IMR-90 (cell line): ENCODE results near the gene WWC1. TPM values are rescaled to one million over a fixed set of nuclear protein-coding genes. Genes with fewer than 3 reads are reported as not detected.

Experiments used
- ATAC-seq: fragments of 200-7000 bp; cut with Tn5 transposase; 2 replicates; pipeline ENCODE4 v1.9.1; 2020; ENCODE audit warnings: low read depth, mild to moderate bottlenecking, moderate library complexity
- BruUV-seq: library from RNA; stranded (reverse); fragments of 400-500 nt; replicated peaks from 2 replicates; lab custom pipeline; 2021; lab: Mats Ljungman, UMichigan
- CTCF ChIA-PET: fragments of 300-600 bp; formaldehyde crosslinking; extraction: SDS; loops from one replicate; lab custom pipeline; 2021; ENCODE audit warnings: antibody characterized with exemption; lab: Yijun Ruan, JAX
- POLR2A ChIA-PET: fragments of 300-600 bp; sonication (Branson Sonifier 250); formaldehyde crosslinking; loops from one replicate; lab custom pipeline; 2022; ENCODE audit warnings: antibody characterized with exemption; ENCODE audit not compliant: unreplicated experiment; lab: Charles Lee
- DNase-seq: peaks from one replicate; pipeline ENCODE4 v3.0.0; 2013
- H2AFZ ChIP-seq: replicated peaks from 2 replicates; pipeline ENCODE3; 2013; ENCODE audit warnings: low read length, mild to moderate bottlenecking; ENCODE audit not compliant: poor library complexity
- H2AK5ac ChIP-seq: 2 replicates; pipeline ENCODE4 v1.6.1; 2013; ENCODE audit warnings: low read depth, low read length, inconsistent platforms
- H2AK9ac ChIP-seq: replicated peaks from 2 replicates; pipeline ENCODE3; 2013; ENCODE audit warnings: mild to moderate bottlenecking, low read depth, low read length, moderate library complexity; ENCODE audit not compliant: poor library complexity
- H2BK120ac ChIP-seq: 2 replicates; pipeline ENCODE4 v1.6.1; 2013; ENCODE audit warnings: low read depth, low read length, inconsistent platforms
- H2BK15ac ChIP-seq: 3 replicates; pipeline ENCODE4 v1.6.1; 2013; ENCODE audit warnings: low read depth, low read length, inconsistent platforms
- H2BK20ac ChIP-seq: 2 replicates; pipeline ENCODE4 v1.6.1; 2013; ENCODE audit warnings: low read depth, mild to moderate bottlenecking, inconsistent platforms, low read length, moderate library complexity
- H2BK5ac ChIP-seq: 2 replicates; pipeline ENCODE4 v1.6.1; 2013; ENCODE audit warnings: mild to moderate bottlenecking, low read depth, low read length, inconsistent platforms; ENCODE audit not compliant: poor library complexity, severe bottlenecking
- H3K14ac ChIP-seq: replicated peaks from 2 replicates; pipeline ENCODE4 v1.6.1; 2013; ENCODE audit warnings: low read depth, low read length, inconsistent platforms
- H3K18ac ChIP-seq: 2 replicates; pipeline ENCODE4 v1.6.1; 2013; ENCODE audit warnings: low read depth, low read length, control low read depth
- H3K23ac ChIP-seq: 2 replicates; pipeline ENCODE4 v1.6.1; 2013; ENCODE audit warnings: low read depth, low read length, inconsistent platforms
- H3K27ac ChIP-seq: 2 replicates; pipeline ENCODE4 v1.5.1; 2013; ENCODE audit warnings: mild to moderate bottlenecking, control low read depth, low read length; ENCODE audit not compliant: insufficient read depth
- H3K27me3 ChIP-seq: 2 replicates; pipeline ENCODE4 v1.6.1; 2013; ENCODE audit warnings: low read length; ENCODE audit not compliant: control insufficient read depth, insufficient read depth
- H3K36me3 ChIP-seq: 2 replicates; pipeline ENCODE4 v1.6.1; 2013; ENCODE audit warnings: low read length, mixed read lengths; ENCODE audit not compliant: control insufficient read depth, insufficient read depth
- H3K4ac ChIP-seq: 2 replicates; pipeline ENCODE4 v1.6.1; 2013; ENCODE audit warnings: low read depth, low read length, inconsistent platforms
- H3K4me1 ChIP-seq: 2 replicates; pipeline ENCODE4 v1.6.1; 2013; ENCODE audit warnings: low read length, mixed read lengths; ENCODE audit not compliant: control insufficient read depth, insufficient read depth
- H3K4me2 ChIP-seq: 2 replicates; pipeline ENCODE4 v1.6.1; 2013; ENCODE audit warnings: low read depth, mild to moderate bottlenecking, control low read depth, low read length, moderate library complexity
- H3K4me3 ChIP-seq: 2 replicates; pipeline ENCODE4 v1.5.1; 2013; ENCODE audit warnings: low read depth, mild to moderate bottlenecking, control low read depth, low read length, moderate library complexity; ENCODE audit not compliant: insufficient read depth
- H3K56ac ChIP-seq: 2 replicates; pipeline ENCODE4 v1.6.1; 2013; ENCODE audit warnings: low read length, inconsistent platforms; ENCODE audit not compliant: insufficient read depth; ENCODE audit errors: extremely low read depth
- H3K79me1 ChIP-seq, 2 experiments: 2 replicates each; pipeline ENCODE4 v1.6.1; 2013; ENCODE audit warnings: low read length in 2 of 2, inconsistent platforms in 1 of 2, low read depth in 1 of 2
- H3K9ac ChIP-seq: 2 replicates; pipeline ENCODE4 v1.6.1; 2013; ENCODE audit warnings: low read depth, low read length, control low read depth
- H3K9me1 ChIP-seq: 2 replicates; pipeline ENCODE4 v1.6.1; 2013; ENCODE audit warnings: low read length, inconsistent platforms; ENCODE audit not compliant: insufficient read depth
- H3K9me3 ChIP-seq: 2 replicates; pipeline ENCODE4 v1.6.1; 2013; ENCODE audit warnings: low read length; ENCODE audit not compliant: control insufficient read depth, insufficient read depth
- H4K20me1 ChIP-seq: 2 replicates; pipeline ENCODE4 v1.6.1; 2013; ENCODE audit warnings: low read length, inconsistent platforms; ENCODE audit not compliant: insufficient read depth
- H4K5ac ChIP-seq: 2 replicates; pipeline ENCODE4 v1.6.1; 2013; ENCODE audit warnings: mild to moderate bottlenecking, low read depth, low read length, control low read depth
- H4K8ac ChIP-seq, 2 experiments: 2 replicates each; pipeline ENCODE4 v1.6.1; 2013; ENCODE audit warnings: low read depth in 2 of 2, low read length in 2 of 2, control low read depth in 1 of 2, inconsistent platforms in 1 of 2
- H4K91ac ChIP-seq: 2 replicates; pipeline ENCODE4 v1.6.1; 2013; ENCODE audit warnings: low read depth, low read length, inconsistent platforms; ENCODE audit not compliant: insufficient read depth
- BHLHE40 ChIP-seq: fragments of 150-350 bp; IDR thresholded peaks from 2 replicates; pipeline ENCODE4 v1.6.1; 2016; ENCODE audit warnings: mild to moderate bottlenecking, low read depth, low read length
- CEBPB ChIP-seq: IDR thresholded peaks from 2 replicates; pipeline ENCODE4 v1.6.1; 2012; ENCODE audit warnings: low read depth, low read length, improper control_type of control experiment
- CHD1 ChIP-seq: IDR thresholded peaks from 2 replicates; pipeline ENCODE4 v1.6.1; 2012; ENCODE audit warnings: low read depth, low read length, improper control_type of control experiment
- ELK1 ChIP-seq: fragments of 150-350 bp; IDR thresholded peaks from 2 replicates; pipeline ENCODE4 v1.6.1; 2016; ENCODE audit warnings: low read depth, mild to moderate bottlenecking, low read length, moderate library complexity, borderline replicate concordance
- FOS ChIP-seq: fragments of 150-350 bp; IDR thresholded peaks from 2 replicates; pipeline ENCODE4 v1.6.1; 2016; ENCODE audit warnings: low read depth, low read length
- MAFK ChIP-seq: IDR thresholded peaks from 2 replicates; pipeline ENCODE4 v1.6.1; 2012; ENCODE audit warnings: low read depth, low read length, improper control_type of control experiment
- MAZ ChIP-seq: IDR thresholded peaks from 2 replicates; pipeline ENCODE4 v1.6.1; 2012; ENCODE audit warnings: low read depth, mild to moderate bottlenecking, low read length, improper control_type of control experiment, moderate library complexity, borderline replicate concordance
- MXI1 ChIP-seq: IDR thresholded peaks from 2 replicates; pipeline ENCODE4 v1.6.1; 2012; ENCODE audit warnings: low read depth, mild to moderate bottlenecking, low read length, moderate library complexity, borderline replicate concordance
- NFE2L2 ChIP-seq: fragments of 150-350 bp; IDR thresholded peaks from 2 replicates; pipeline ENCODE4 v1.6.1; 2016; ENCODE audit warnings: low read depth, mild to moderate bottlenecking, low read length
- POLR2A ChIP-seq: IDR thresholded peaks from 2 replicates; pipeline ENCODE4 v1.6.1; 2012; ENCODE audit warnings: mild to moderate bottlenecking, low read depth, low read length
- RAD21 ChIP-seq: IDR thresholded peaks from 2 replicates; pipeline ENCODE4 v1.6.1; 2012; ENCODE audit warnings: low read length, improper control_type of control experiment
- RCOR1 ChIP-seq: IDR thresholded peaks from 2 replicates; pipeline ENCODE4 v1.6.1; 2012; ENCODE audit warnings: mild to moderate bottlenecking, low read length, improper control_type of control experiment; ENCODE audit not compliant: insufficient replicate concordance
- RFX5 ChIP-seq: IDR thresholded peaks from 2 replicates; pipeline ENCODE4 v1.8.0; 2012; ENCODE audit warnings: low read depth, mild to moderate bottlenecking, low read length, moderate library complexity
- SMC3 ChIP-seq: fragments of 150-350 bp; IDR thresholded peaks from 2 replicates; pipeline ENCODE4 v1.6.1; 2016; ENCODE audit warnings: low read depth, mild to moderate bottlenecking, antibody characterized with exemption, low read length, moderate library complexity
- WGBS, 2 experiments: methylation state at CpG; one replicate each; pipeline versions ENCODE4 v1.1.5 to v1.1.7; 2013; ENCODE audit warnings: missing lambda C conversion rate in 2 of 2; ENCODE audit not compliant: insufficient read length in 1 of 2; ENCODE audit errors: extremely low coverage in 2 of 2; 5-methylcytosine and 5-hydroxymethylcytosine counted together
- dilution Hi-C: fragments of 300-500 bp; cut with HindIII; formaldehyde crosslinking; loops from one replicate; pipeline ENCODE4 v1.14.3; 2018; ENCODE audit warnings: low sequenced_read_pairs; ENCODE audit not compliant: unreplicated experiment
- in situ Hi-C: fragments of 300-500 bp; cut with MboI; formaldehyde crosslinking; loops from 3 replicates; pipeline ENCODE4 v1.14.3; 2019; ENCODE audit warnings: low sequenced_read_pairs, inconsistent platforms, mixed read lengths
- intact Hi-C: fragments of 100-400 bp; cut with micrococcal nuclease; formaldehyde crosslinking; loops from 2 replicates; pipeline ENCODE4 v1.10.0; 2022
- polyA plus RNA-seq, 3 experiments: library from polyadenylated mRNA; depleted of rRNA; stranded (reverse); fragments of >200 nt; gene quantifications; 2 replicates each; pipeline ENCODE4 v1.2.3, GENCODE V29; 2012; ENCODE audit warnings: low replicate concordance in 1 of 3
- total RNA-seq: library from RNA; depleted of rRNA; stranded (reverse); fragments of >200 nt; gene quantifications from 2 replicates; pipeline ENCODE4 v1.2.3, GENCODE V29; 2012
- TF ChIP-seq, protein P1 (sequence below): conservative IDR thresholded peaks from 2 replicates; pipeline ENCODE4 v1.5.1; 2012; ENCODE audit warnings: mild to moderate bottlenecking, low read depth, low read length, improper control_type of control experiment
- TF ChIP-seq, protein P2 (sequence below): fragments of 150-350 bp; IDR thresholded peaks from 2 replicates; pipeline ENCODE4 v1.6.1; 2017; ENCODE audit warnings: mild to moderate bottlenecking, antibody characterized with exemption, low read length, low read depth

WWC1 gene
- total and polyA plus RNA-seq, 2 of the 4 experiments (the other 2 are of a cell fraction), result 9.1 to 10.3 TPM

- Histone ChIP-seq H3K27me3 (no peaks in the 10 kb centered on the region), H2BK15ac (no peak overlapping the region), H4K91ac (no peak overlapping the region), H2BK5ac (no peak overlapping the region), H2BK120ac (no peak overlapping the region), H3K4ac (no peak overlapping the region), H3K14ac (no peak overlapping the region), H3K4me1 (0 out of 2 replicates have a peak, but pooled peaks cover 4% of the 10 kb centered on the region), H3K4me3 (no peak overlapping the region), H3K79me1 (no peaks in the 10 kb centered on the region), H4K20me1 (no peaks in the 10 kb centered on the region; the same call in 1 of the 2 replicates), H3K18ac (no peak overlapping the region), H3K56ac (no peak overlapping the region), H3K27ac (no peak overlapping the region), H4K5ac (no peak overlapping the region), H3K4me2 (no peak overlapping the region), H2BK20ac (no peak overlapping the region), H3K9me1 (0 out of 2 replicates have a peak, but pooled peaks cover 7% of the 10 kb centered on the region), H2AK9ac (no peak overlapping the region), H3K36me3 (peaks cover 20% of the 10 kb centered on the region), H4K8ac (no peak overlapping the region), H3K9ac (no peak overlapping the region), H2AFZ (no peak overlapping the region), H3K23ac (no peak overlapping the region), H3K9me3 (no peaks in the 10 kb centered on the region), H2AK5ac (no peak overlapping the region)
- CTCF ChIA-PET, result no interaction called here
- POLR2A ChIA-PET, result no interaction called here
- in situ Hi-C loops (loop anchor here (25.0 kb wide), 1 partner anchor 143 kb away; the partner anchor contains the start of gene WWC1), dilution Hi-C loops (no loop called here), intact Hi-C loops (no loop called here)
- no peak for DNase-seq
- TF ChIP-seq NFE2L2, result no peak
- TF ChIP-seq, protein P1, sequence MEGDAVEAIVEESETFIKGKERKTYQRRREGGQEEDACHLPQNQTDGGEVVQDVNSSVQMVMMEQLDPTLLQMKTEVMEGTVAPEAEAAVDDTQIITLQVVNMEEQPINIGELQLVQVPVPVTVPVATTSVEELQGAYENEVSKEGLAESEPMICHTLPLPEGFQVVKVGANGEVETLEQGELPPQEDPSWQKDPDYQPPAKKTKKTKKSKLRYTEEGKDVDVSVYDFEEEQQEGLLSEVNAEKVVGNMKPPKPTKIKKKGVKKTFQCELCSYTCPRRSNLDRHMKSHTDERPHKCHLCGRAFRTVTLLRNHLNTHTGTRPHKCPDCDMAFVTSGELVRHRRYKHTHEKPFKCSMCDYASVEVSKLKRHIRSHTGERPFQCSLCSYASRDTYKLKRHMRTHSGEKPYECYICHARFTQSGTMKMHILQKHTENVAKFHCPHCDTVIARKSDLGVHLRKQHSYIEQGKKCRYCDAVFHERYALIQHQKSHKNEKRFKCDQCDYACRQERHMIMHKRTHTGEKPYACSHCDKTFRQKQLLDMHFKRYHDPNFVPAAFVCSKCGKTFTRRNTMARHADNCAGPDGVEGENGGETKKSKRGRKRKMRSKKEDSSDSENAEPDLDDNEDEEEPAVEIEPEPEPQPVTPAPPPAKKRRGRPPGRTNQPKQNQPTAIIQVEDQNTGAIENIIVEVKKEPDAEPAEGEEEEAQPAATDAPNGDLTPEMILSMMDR, result no peak
- no peak for TF ChIP-seq CHD1
- no peak for TF ChIP-seq RCOR1
- TF ChIP-seq ELK1, result no peak
- TF ChIP-seq, protein P2, sequence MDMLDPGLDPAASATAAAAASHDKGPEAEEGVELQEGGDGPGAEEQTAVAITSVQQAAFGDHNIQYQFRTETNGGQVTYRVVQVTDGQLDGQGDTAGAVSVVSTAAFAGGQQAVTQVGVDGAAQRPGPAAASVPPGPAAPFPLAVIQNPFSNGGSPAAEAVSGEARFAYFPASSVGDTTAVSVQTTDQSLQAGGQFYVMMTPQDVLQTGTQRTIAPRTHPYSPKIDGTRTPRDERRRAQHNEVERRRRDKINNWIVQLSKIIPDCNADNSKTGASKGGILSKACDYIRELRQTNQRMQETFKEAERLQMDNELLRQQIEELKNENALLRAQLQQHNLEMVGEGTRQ, result no peak
- no peak for TF ChIP-seq RAD21
- no peak for TF ChIP-seq MAFK
- no peak for TF ChIP-seq MXI1
- TF ChIP-seq MAZ, result no peak
- TF ChIP-seq POLR2A, result no peak
- TF ChIP-seq CEBPB, result no peak
- TF ChIP-seq SMC3, result no peak
- no peak for TF ChIP-seq RFX5
- TF ChIP-seq BHLHE40, result no peak
- no peak for TF ChIP-seq FOS
- no TSS peak for BruUV-seq
- WGBS, 2 experiments, result no CpG with 5 or more reads among the region's 4 CpGs
- ATAC-seq, result no peak
These were observed 138.9 kb downstream of the WWC1 start for GRCh38 chr5:168430296-168430695.
